Sciatic nerve (tissue), 2 donors: ENCODE results near the gene B3GNT2. TPM values are rescaled to one million over a fixed set of nuclear protein-coding genes. Genes with fewer than 3 reads are reported as not detected.
"Not testable (repeated sequence)": the region's sequence is repeated elsewhere in the genome, so short reads cannot be mapped to it uniquely, and the experiment has no call there.

ENCODE experiments used
- ATAC-seq: fragments of 200-7000 bp; cut with Tn5 transposase; one replicate; pipeline ENCODE4 v1.9.1; 2020; ENCODE audit warnings: mild to moderate bottlenecking, moderate library complexity
- DNase-seq: peaks from one replicate; pipeline ENCODE4 v3.0.0-alpha.2; 2020; ENCODE audit warnings: low spot score
- intact Hi-C: fragments of 100-400 bp; cut with DNase I; formaldehyde crosslinking; loops from one replicate; pipeline ENCODE4 v1.14.2; 2022
- microRNA-seq: library from miRNA; unstranded; fragments of <30 nt; microRNA quantifications from one replicate; pipeline ENCODE4 v1.2.0, GENCODE V29; 2020
- total RNA-seq: library from RNA; stranded (reverse); fragmentation: NEBNext Ultra II Directional; extraction: Animal tissue kit (Norgen Biotek cat#: 25700); gene quantifications from one replicate; pipeline ENCODE4 v1.2.1, GENCODE V29; 2021
- donor health status: DM: no; HTN: no; CAD: no.
- donor health status: DM: no; HTN: no; CAD: no.

Gene B3GNT2
- total RNA-seq, 1 donor from 2014 or later: 21.0 TPM

- intact Hi-C loops: no loop called here
- ATAC-seq (no peak), DNase-seq (no peak)
Observed at GRCh38 chr2:62267696-62268095, 71.8 kb downstream of the B3GNT2 start.

- ATAC-seq, intact Hi-C loops: not testable (repeated sequence)
Observed at GRCh38 chr2:62268681-62269188, 72.8 kb downstream of the B3GNT2 start.

GRCh38 chr2:62270728-62271127 lies 74.8 kb downstream of the B3GNT2 start:
- intact Hi-C loops: no loop called here
- ATAC-seq (no peak), DNase-seq (peak; percentile 81)

More at GRCh38 chr2:62268681-62269188, 72.8 kb downstream of the B3GNT2 start:
- not testable (repeated sequence) for DNase-seq

Small RNA genes lying within 50 kb of the gene (microRNA-seq; reads per million reads assigned to microRNA genes)
- gene MIR5192: not detected
